NT2/D1 (cell line): ENCODE data around the gene FNDC3B.

Experiments
- YY1 ChIP-seq: IDR thresholded peaks from 2 replicates; pipeline ENCODE4 v1.6.1; 2011; ENCODE audit not compliant: insufficient read length, insufficient read depth
- ZNF274 ChIP-seq: IDR thresholded peaks from 2 replicates; pipeline ENCODE4 v1.6.1; 2011; ENCODE audit warnings: mild to moderate bottlenecking, low read depth, low read length

- TF ChIP-seq YY1 (no peak), ZNF274 (no peak)
These were observed 48.5 kb downstream of the FNDC3B start for GRCh38 chr3:172087602-172088580.
